Mesothelial cell of epicardium (in vitro differentiated cells): ENCODE results near the gene ZBTB5. TPM values are rescaled to one million over a fixed set of nuclear protein-coding genes. Genes with fewer than 3 reads are reported as not detected.
"Not testable (repeated sequence)": the region's sequence is repeated elsewhere in the genome, so short reads cannot be mapped to it uniquely, and the experiment has no call there.

Experiments used
- DNase-seq, 2 experiments: peaks; one replicate each; pipeline ENCODE4 v3.0.0; 2021; ENCODE audit warnings: low spot score in 2 of 2; ENCODE audit not compliant: unreplicated experiment in 2 of 2
- H3K27ac Mint-ChIP-seq: 2 replicates; pipeline ENCODE4 v1.8.0; 2021; ENCODE audit warnings: mixed read lengths
- H3K27me3 Mint-ChIP-seq: 2 replicates; pipeline ENCODE4 v1.8.0; 2021; ENCODE audit warnings: low read depth, mixed read lengths
- H3K36me3 Mint-ChIP-seq: 2 replicates; pipeline ENCODE4 v1.8.0; 2021; ENCODE audit warnings: mixed read lengths
- H3K4me1 Mint-ChIP-seq: 2 replicates; pipeline ENCODE4 v1.8.0; 2021; ENCODE audit warnings: mixed read lengths
- H3K4me3 Mint-ChIP-seq: 2 replicates; pipeline ENCODE4 v1.8.0; 2021; ENCODE audit warnings: mild to moderate bottlenecking, moderate library complexity, mixed read lengths
- H3K9me3 Mint-ChIP-seq: 2 replicates; pipeline ENCODE4 v1.8.0; 2021; ENCODE audit warnings: mixed read lengths
- CTCF ChIP-seq: fragments of 200-600 bp; sonication (generic); IDR thresholded peaks from one replicate; pipeline ENCODE4 v1.5.0; 2021; ENCODE audit warnings: antibody characterized with exemption; ENCODE audit not compliant: unreplicated experiment
- total RNA-seq: library from RNA; stranded (reverse); gene quantifications from 3 replicates; pipeline ENCODE4 v1.2.1, GENCODE V29; 2021

The ZBTB5 gene
- total RNA-seq, 1 donor from 2014 or later = 34.2 TPM

GRCh38 chr9:37480759-37481158 lies 15.5 kb upstream of the ZBTB5 start:
- Mint-ChIP-seq H3K36me3 (no peaks in the 10 kb centered on the region), H3K4me1 (peaks cover 8% of the 10 kb centered on the region), H3K9me3 (no peaks in the 10 kb centered on the region), H3K27ac (no peak overlapping the region), H3K4me3 (no peak overlapping the region), H3K27me3 (peaks cover 4% of the 10 kb centered on the region)
- TF ChIP-seq CTCF = no peak
- DNase-seq = peak in 1 of 2 experiments; percentile 17

GRCh38 chr9:37477987-37478619 lies 12.9 kb upstream of the ZBTB5 start:
- not testable (repeated sequence) for DNase-seq, H3K4me1 Mint-ChIP-seq, H3K27me3 Mint-ChIP-seq, H3K4me3 Mint-ChIP-seq, H3K36me3 Mint-ChIP-seq, H3K27ac Mint-ChIP-seq
- peaks cover 11% of the 10 kb centered on the region for H3K9me3 Mint-ChIP-seq

- DNase-seq, H3K4me3 Mint-ChIP-seq, H3K4me1 Mint-ChIP-seq: not testable (repeated sequence)
Observed at GRCh38 chr9:37477443-37477842, 12.2 kb upstream of the ZBTB5 start.

GRCh38 chr9:37476930-37477329 lies 11.7 kb upstream of the ZBTB5 start:
- peaks cover 11% of the 10 kb centered on the region for H3K9me3 Mint-ChIP-seq
- no peak overlapping the region for H3K27ac Mint-ChIP-seq
- peaks cover 7% of the 10 kb centered on the region for H3K4me1 Mint-ChIP-seq
- peaks cover 4% of the 10 kb centered on the region for H3K27me3 Mint-ChIP-seq
- DNase-seq = no peak
- H3K36me3 Mint-ChIP-seq = peaks cover 3% of the 10 kb centered on the region
- no peak for TF ChIP-seq CTCF
- no peak overlapping the region for H3K4me3 Mint-ChIP-seq

More at GRCh38 chr9:37477443-37477842, 12.2 kb upstream of the ZBTB5 start:
- H3K36me3 Mint-ChIP-seq, H3K27me3 Mint-ChIP-seq, H3K27ac Mint-ChIP-seq: not testable (repeated sequence)
- H3K9me3 Mint-ChIP-seq = peaks cover 11% of the 10 kb centered on the region

GRCh38 chr9:37474438-37474837 lies 9.2 kb upstream of the ZBTB5 start:
- Mint-ChIP-seq H3K27me3 (peaks cover 4% of the 10 kb centered on the region), H3K27ac (no peak overlapping the region), H3K4me1 (peaks cover 18% of the 10 kb centered on the region)

GRCh38 chr9:37473982-37474381 lies 8.7 kb upstream of the ZBTB5 start:
- H3K4me1 Mint-ChIP-seq = peaks cover 18% of the 10 kb centered on the region
- not testable (repeated sequence) for H3K27me3 Mint-ChIP-seq, H3K4me3 Mint-ChIP-seq, H3K27ac Mint-ChIP-seq, DNase-seq, H3K36me3 Mint-ChIP-seq
- H3K9me3 Mint-ChIP-seq = peaks cover 11% of the 10 kb centered on the region

More at GRCh38 chr9:37474438-37474837, 9.2 kb upstream of the ZBTB5 start:
- no peak overlapping the region for H3K4me3 Mint-ChIP-seq
- H3K36me3 Mint-ChIP-seq = peaks cover 3% of the 10 kb centered on the region
- no peak for TF ChIP-seq CTCF
- H3K9me3 Mint-ChIP-seq = peaks cover 11% of the 10 kb centered on the region
- no peak for DNase-seq

GRCh38 chr9:37471942-37472684 lies 6.9 kb upstream of the ZBTB5 start:
- peaks cover 3% of the 10 kb centered on the region for H3K36me3 Mint-ChIP-seq
- H3K4me3 Mint-ChIP-seq = peak overlapping the region; percentile 58
- TF ChIP-seq CTCF = no peak
- peaks cover 3% of the 10 kb centered on the region for H3K27me3 Mint-ChIP-seq
- peaks cover 18% of the 10 kb centered on the region for H3K4me1 Mint-ChIP-seq
- DNase-seq = no peak
- H3K9me3 Mint-ChIP-seq = peaks cover 11% of the 10 kb centered on the region
- H3K27ac Mint-ChIP-seq = peak overlapping the region; percentile 98
